ENCODE measurements around the gene MVK. TPM values are rescaled to one million over a fixed set of nuclear protein-coding genes. Genes with fewer than 3 reads are reported as not detected.

Gene MVK
- total and polyA plus RNA-seq, 2 of the 4 experiments (the other 2 are of a cell fraction), result 6.6 to 11.5 TPM

DNA sequence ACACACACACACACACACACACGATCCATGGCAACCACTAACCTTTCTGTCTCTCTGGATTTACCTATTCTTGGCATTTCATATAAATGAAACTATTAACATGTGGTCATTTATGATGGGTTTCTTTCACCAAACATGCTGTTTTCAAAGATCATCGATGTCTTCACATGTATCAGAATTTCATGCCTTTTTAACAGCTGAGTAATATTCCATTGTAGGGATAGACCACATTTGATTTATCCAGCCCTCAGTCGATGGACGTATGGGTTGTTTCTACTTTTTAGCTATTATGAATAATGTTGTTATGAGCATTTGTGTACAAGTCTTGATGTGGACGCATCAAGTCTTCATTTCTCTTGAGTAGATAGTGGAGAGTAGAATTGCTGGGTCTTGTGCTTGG is 56.5 kb downstream of the MVK start:
- CTCF ChIA-PET, result no interaction called here
- no peak overlapping the region for H3K4ac ChIP-seq (ENCODE audit: low read depth, low read length)
- no peak overlapping the region for H3K4me3 ChIP-seq (ENCODE audit: insufficient read depth, low read depth, low read length)
- H2BK20ac ChIP-seq (ENCODE audit: low read depth, low read length), result no peak overlapping the region
- H2BK120ac ChIP-seq (ENCODE audit: low read depth, low read length), result no peak overlapping the region
- POLR2A ChIA-PET (ENCODE audit: unreplicated experiment), result interaction anchor here (0.7 kb wide), 1 partner anchor 9 kb away, joined by 15 read pairs; no protein-coding TSS in a partner anchor
- no peak overlapping the region for H2AK5ac ChIP-seq (ENCODE audit: low read depth, low read length)
- H3K4me2 ChIP-seq (ENCODE audit: low read depth, low read length), result no peak overlapping the region
- dilution Hi-C loops (cut with HindIII; ENCODE audit: low sequenced_read_pairs, unreplicated experiment), result no loop called here
- H4K91ac ChIP-seq (ENCODE audit: insufficient read depth, low read depth, low read length), result no peak overlapping the region
- in situ Hi-C loops (cut with MboI; ENCODE audit: low sequenced_read_pairs), result no loop called here
- H3K79me1 ChIP-seq (ENCODE audit: low read depth in 1 of 2, low read length in 2 of 2), result no peaks in the 10 kb centered on the region
- no TSS peak for BruUV-seq (replicated peaks)
- H2AK9ac ChIP-seq (replicated peaks; ENCODE audit: low read depth, low read length, poor library complexity), result no peak overlapping the region
- H3K23ac ChIP-seq (ENCODE audit: low read depth, low read length), result no peak overlapping the region
- H4K20me1 ChIP-seq (ENCODE audit: insufficient read depth, low read length), result no peaks in the 10 kb centered on the region
- no peak overlapping the region for H3K27ac ChIP-seq (ENCODE audit: insufficient read depth, low read length)
- TF ChIP-seq RFX5 (IDR thresholded peaks at IDR 0.05; ENCODE audit: low read depth, low read length) (no peak), BHLHE40 (IDR thresholded peaks at IDR 0.05; ENCODE audit: low read depth, low read length) (no peak), MAZ (IDR thresholded peaks at IDR 0.05; ENCODE audit: borderline replicate concordance, low read depth, low read length) (no peak), CHD1 (IDR thresholded peaks at IDR 0.05; ENCODE audit: low read depth, low read length) (no peak), MXI1 (IDR thresholded peaks at IDR 0.05; ENCODE audit: borderline replicate concordance, low read depth, low read length) (no peak), CEBPB (IDR thresholded peaks at IDR 0.05; ENCODE audit: low read depth, low read length) (no peak), RCOR1 (IDR thresholded peaks at IDR 0.05; ENCODE audit: insufficient replicate concordance, low read length) (no peak), MAFK (IDR thresholded peaks at IDR 0.05; ENCODE audit: low read depth, low read length) (no peak), RAD21 (IDR thresholded peaks at IDR 0.05; ENCODE audit: low read length) (no peak), NFE2L2 (IDR thresholded peaks at IDR 0.05; ENCODE audit: low read depth, low read length) (no peak), FOS (IDR thresholded peaks at IDR 0.05; ENCODE audit: low read depth, low read length) (no peak), POLR2A (IDR thresholded peaks at IDR 0.05; ENCODE audit: low read depth, low read length) (no peak)
- TF ChIP-seq, protein P1, sequence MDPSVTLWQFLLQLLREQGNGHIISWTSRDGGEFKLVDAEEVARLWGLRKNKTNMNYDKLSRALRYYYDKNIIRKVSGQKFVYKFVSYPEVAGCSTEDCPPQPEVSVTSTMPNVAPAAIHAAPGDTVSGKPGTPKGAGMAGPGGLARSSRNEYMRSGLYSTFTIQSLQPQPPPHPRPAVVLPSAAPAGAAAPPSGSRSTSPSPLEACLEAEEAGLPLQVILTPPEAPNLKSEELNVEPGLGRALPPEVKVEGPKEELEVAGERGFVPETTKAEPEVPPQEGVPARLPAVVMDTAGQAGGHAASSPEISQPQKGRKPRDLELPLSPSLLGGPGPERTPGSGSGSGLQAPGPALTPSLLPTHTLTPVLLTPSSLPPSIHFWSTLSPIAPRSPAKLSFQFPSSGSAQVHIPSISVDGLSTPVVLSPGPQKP (IDR thresholded peaks at IDR 0.05; ENCODE audit: borderline replicate concordance, low read depth, low read length), result no peak
- TF ChIP-seq, protein P2, sequence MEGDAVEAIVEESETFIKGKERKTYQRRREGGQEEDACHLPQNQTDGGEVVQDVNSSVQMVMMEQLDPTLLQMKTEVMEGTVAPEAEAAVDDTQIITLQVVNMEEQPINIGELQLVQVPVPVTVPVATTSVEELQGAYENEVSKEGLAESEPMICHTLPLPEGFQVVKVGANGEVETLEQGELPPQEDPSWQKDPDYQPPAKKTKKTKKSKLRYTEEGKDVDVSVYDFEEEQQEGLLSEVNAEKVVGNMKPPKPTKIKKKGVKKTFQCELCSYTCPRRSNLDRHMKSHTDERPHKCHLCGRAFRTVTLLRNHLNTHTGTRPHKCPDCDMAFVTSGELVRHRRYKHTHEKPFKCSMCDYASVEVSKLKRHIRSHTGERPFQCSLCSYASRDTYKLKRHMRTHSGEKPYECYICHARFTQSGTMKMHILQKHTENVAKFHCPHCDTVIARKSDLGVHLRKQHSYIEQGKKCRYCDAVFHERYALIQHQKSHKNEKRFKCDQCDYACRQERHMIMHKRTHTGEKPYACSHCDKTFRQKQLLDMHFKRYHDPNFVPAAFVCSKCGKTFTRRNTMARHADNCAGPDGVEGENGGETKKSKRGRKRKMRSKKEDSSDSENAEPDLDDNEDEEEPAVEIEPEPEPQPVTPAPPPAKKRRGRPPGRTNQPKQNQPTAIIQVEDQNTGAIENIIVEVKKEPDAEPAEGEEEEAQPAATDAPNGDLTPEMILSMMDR (conservative IDR thresholded peaks at IDR 0.05; ENCODE audit: low read depth, low read length), result no peak
- no peaks in the 10 kb centered on the region for H3K9me3 ChIP-seq (ENCODE audit: control insufficient read depth, insufficient read depth, low read length)
- ATAC-seq (ENCODE audit: low read depth), result no peak
- H2AFZ ChIP-seq (replicated peaks; ENCODE audit: low read length, poor library complexity), result no peak overlapping the region
- H3K4me1 ChIP-seq (ENCODE audit: control insufficient read depth, insufficient read depth, low read length), result no peaks in the 10 kb centered on the region
- no peaks in the 10 kb centered on the region; the same call in 1 of the 2 replicates for H3K9me1 ChIP-seq (ENCODE audit: insufficient read depth, low read length)
- no peak overlapping the region for H3K9ac ChIP-seq (ENCODE audit: low read depth, low read length)
- H3K27me3 ChIP-seq (ENCODE audit: control insufficient read depth, insufficient read depth, low read length), result peaks cover 22% of the 10 kb centered on the region
- H3K18ac ChIP-seq (ENCODE audit: low read depth, low read length), result no peak overlapping the region
- no peak overlapping the region for H4K8ac ChIP-seq (ENCODE audit: low read depth in 2 of 2, low read length in 2 of 2)
- WGBS, 2 experiments (ENCODE audit: extremely low coverage in 2 of 2, insufficient read length in 1 of 2), result no CpG with 5 or more reads among the region's 5 CpGs
- no peak overlapping the region for H2BK5ac ChIP-seq (ENCODE audit: low read depth, low read length, poor library complexity, severe bottlenecking)
- no peaks in the 10 kb centered on the region for H3K36me3 ChIP-seq (ENCODE audit: control insufficient read depth, insufficient read depth, low read length)
- H2BK15ac ChIP-seq (ENCODE audit: low read depth, low read length), result no peak overlapping the region
- no peak overlapping the region for H3K56ac ChIP-seq (ENCODE audit: extremely low read depth, insufficient read depth, low read length)
- H3K14ac ChIP-seq (replicated peaks; ENCODE audit: low read depth, low read length), result no peak overlapping the region
- intact Hi-C loops (cut with micrococcal nuclease), result no loop called here
- no peak overlapping the region for H4K5ac ChIP-seq (ENCODE audit: low read depth, low read length)
- DNase-seq, result no peak
